NCI-H69 (cell line): ENCODE data around the gene CTSD.

Experiments used
- DNase-seq: peaks from one replicate; lab custom pipeline; 2025; lab: John Stamatoyannopoulos, UW

Gene CTSD

GRCh38 chr11:1744891-1745700 lies 18.6 kb downstream of the CTSD start:
- no peak for DNase-seq

- DNase-seq: no peak
Measured at GRCh38 chr11:1744137-1744886, 19.4 kb downstream of the CTSD start.

GRCh38 chr11:1743585-1744136 lies 20.1 kb downstream of the CTSD start:
- DNase-seq: no peak

- DNase-seq: no peak
Measured at GRCh38 chr11:1742869-1743584, 20.7 kb downstream of the CTSD start.

- DNase-seq: no peak
Measured at GRCh38 chr11:1742371-1742770, 21.4 kb downstream of the CTSD start.

GRCh38 chr11:1741741-1742140 lies 22.0 kb downstream of the CTSD start:
- no peak for DNase-seq

GRCh38 chr11:1740786-1741530 lies 22.8 kb downstream of the CTSD start:
- no peak for DNase-seq

GRCh38 chr11:1739576-1739975 lies 24.2 kb downstream of the CTSD start:
- DNase-seq: no peak

GRCh38 chr11:1738380-1738779 lies 25.3 kb downstream of the CTSD start:
- DNase-seq: no peak

GRCh38 chr11:1737080-1737757 lies 26.5 kb downstream of the CTSD start:
- no peak for DNase-seq

- DNase-seq: peak; percentile 66
Measured at GRCh38 chr11:1736447-1736992, 27.2 kb downstream of the CTSD start.

GRCh38 chr11:1735271-1735670 lies 28.5 kb downstream of the CTSD start:
- DNase-seq: no peak

GRCh38 chr11:1734641-1735081 lies 29.1 kb downstream of the CTSD start:
- DNase-seq: no peak

GRCh38 chr11:1733716-1734640 lies 29.7 kb downstream of the CTSD start:
- no peak for DNase-seq

- DNase-seq: no peak
Measured at GRCh38 chr11:1733009-1733715, 30.6 kb downstream of the CTSD start.

GRCh38 chr11:1732418-1733008 lies 31.2 kb downstream of the CTSD start:
- DNase-seq: no peak

- DNase-seq: no peak
Measured at GRCh38 chr11:1731451-1732059, 32.2 kb downstream of the CTSD start.

GRCh38 chr11:1730059-1730629 lies 33.6 kb downstream of the CTSD start:
- DNase-seq: no peak
